ENCODE measurements around the gene CPNE7.

CPNE7 gene

GRCh38 chr16:89621698-89622409, 46.3 kb downstream of the CPNE7 start:
- no peak for ATAC-seq (ENCODE audit: insufficient read depth, low read depth)
- no peak for DNase-seq
- TF ChIP-seq EZH2 (IDR thresholded peaks at IDR 0.05; ENCODE audit: borderline replicate concordance, low read depth, low read length, severe bottlenecking) (no peak), CTCF (IDR thresholded peaks at IDR 0.05; ENCODE audit: borderline replicate concordance, extremely low read depth, low read length, poor library complexity, severe bottlenecking) (no peak)
- Histone ChIP-seq H3K79me2 (ENCODE audit: insufficient read depth, low read length) (no peaks in the 10 kb centered on the region), H3K4me2 (ENCODE audit: insufficient read depth, low read length) (no peak overlapping the region), H3K9me3 (ENCODE audit: insufficient read depth, low read length, severe bottlenecking) (no peaks in the 10 kb centered on the region), H4K20me1 (ENCODE audit: insufficient read depth, low read length) (no peaks in the 10 kb centered on the region), H3K9ac (ENCODE audit: low read depth, low read length) (no peak overlapping the region), H3K4me1 (ENCODE audit: insufficient read depth, low read length) (no peaks in the 10 kb centered on the region; the same call in 1 of the 2 replicates), H3K4me3 (ENCODE audit: low read depth in 1 of 2, low read length in 2 of 2) (no peak overlapping the region), H3K27ac (ENCODE audit: low read length) (no peak overlapping the region), H3K36me3 (ENCODE audit: insufficient read depth, low read length) (no peaks in the 10 kb centered on the region), H3K27me3 (ENCODE audit: insufficient read depth, low read length, poor library complexity) (no peaks in the 10 kb centered on the region), H2AFZ (ENCODE audit: low read depth, low read length) (no peak overlapping the region)

DNA sequence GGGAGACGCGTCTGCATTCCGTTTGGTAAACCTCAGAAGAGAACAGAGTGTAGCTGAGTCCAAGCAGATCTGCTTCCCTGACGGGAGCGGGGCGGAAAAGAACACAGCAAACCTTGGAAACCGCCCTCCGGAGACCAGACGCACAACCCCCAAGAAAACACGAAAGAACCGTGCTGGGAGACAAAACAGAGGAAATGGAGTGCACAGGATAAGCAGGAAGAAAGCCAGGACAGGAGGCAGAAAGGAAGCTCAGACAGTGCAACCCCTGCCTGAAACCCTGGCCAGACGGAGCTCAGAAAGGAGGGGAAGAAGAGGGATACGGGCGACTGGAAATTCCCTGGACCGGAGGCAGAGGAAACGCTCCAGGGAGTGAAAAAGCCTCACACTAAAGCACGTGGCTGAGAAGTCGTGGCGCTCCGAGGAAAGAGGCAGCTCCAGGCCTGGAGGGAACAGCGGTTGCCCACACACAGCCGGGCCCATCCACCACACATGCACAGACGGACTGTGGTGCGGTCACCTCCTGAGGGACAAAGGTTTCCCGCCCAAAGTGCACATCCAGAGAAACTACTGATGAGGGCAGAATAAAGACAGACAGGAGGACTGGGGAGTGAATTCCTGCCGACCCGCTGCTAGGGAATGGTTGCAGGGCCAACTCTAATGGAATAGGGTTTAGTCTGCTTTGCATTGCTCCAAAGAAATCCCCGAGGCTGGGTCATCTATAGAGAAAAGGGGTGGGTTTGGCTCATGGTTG, 48.1 kb downstream of the CPNE7 start:
- Histone ChIP-seq H2AFZ (ENCODE audit: low read depth, low read length) (no peak overlapping the region), H3K79me2 (ENCODE audit: insufficient read depth, low read length) (no peaks in the 10 kb centered on the region), H3K4me2 (ENCODE audit: insufficient read depth, low read length) (no peak overlapping the region), H3K4me1 (ENCODE audit: insufficient read depth, low read length) (no peaks in the 10 kb centered on the region), H3K27me3 (ENCODE audit: insufficient read depth, low read length, poor library complexity) (no peaks in the 10 kb centered on the region), H3K36me3 (ENCODE audit: insufficient read depth, low read length) (no peaks in the 10 kb centered on the region), H3K27ac (ENCODE audit: low read length) (no peak overlapping the region), H4K20me1 (ENCODE audit: insufficient read depth, low read length) (no peaks in the 10 kb centered on the region), H3K9me3 (ENCODE audit: insufficient read depth, low read length, severe bottlenecking) (no peaks in the 10 kb centered on the region), H3K4me3 (ENCODE audit: low read depth in 1 of 2, low read length in 2 of 2) (no peak overlapping the region), H3K9ac (ENCODE audit: low read depth, low read length) (no peak overlapping the region)
- no peak for TF ChIP-seq CTCF (IDR thresholded peaks at IDR 0.05; ENCODE audit: borderline replicate concordance, extremely low read depth, low read length, poor library complexity, severe bottlenecking)
- TF ChIP-seq EZH2 (IDR thresholded peaks at IDR 0.05; ENCODE audit: borderline replicate concordance, low read depth, low read length, severe bottlenecking), result no peak
- DNase-seq (no peak), ATAC-seq (ENCODE audit: insufficient read depth, low read depth) (no peak)

GRCh38 chr16:89624777-89625761, 49.5 kb downstream of the CPNE7 start:
- ATAC-seq (ENCODE audit: insufficient read depth, low read depth) (no peak; the same call in 2 of the 3 replicates), DNase-seq (no peak)
- H3K9ac ChIP-seq (ENCODE audit: low read depth, low read length), result no peak overlapping the region
- H4K20me1 ChIP-seq (ENCODE audit: insufficient read depth, low read length), result no peaks in the 10 kb centered on the region
- no peaks in the 10 kb centered on the region for H3K9me3 ChIP-seq (ENCODE audit: insufficient read depth, low read length, severe bottlenecking)
- no peaks in the 10 kb centered on the region for H3K27me3 ChIP-seq (ENCODE audit: insufficient read depth, low read length, poor library complexity)
- no peak for TF ChIP-seq EZH2 (IDR thresholded peaks at IDR 0.05; ENCODE audit: borderline replicate concordance, low read depth, low read length, severe bottlenecking)
- no peak for TF ChIP-seq CTCF (IDR thresholded peaks at IDR 0.05; ENCODE audit: borderline replicate concordance, extremely low read depth, low read length, poor library complexity, severe bottlenecking)
- no peak overlapping the region for H2AFZ ChIP-seq (ENCODE audit: low read depth, low read length)
- H3K4me2 ChIP-seq (ENCODE audit: insufficient read depth, low read length), result no peak overlapping the region
- no peaks in the 10 kb centered on the region for H3K79me2 ChIP-seq (ENCODE audit: insufficient read depth, low read length)
- no peak overlapping the region for H3K4me3 ChIP-seq (ENCODE audit: low read depth in 1 of 2, low read length in 2 of 2)
- H3K36me3 ChIP-seq (ENCODE audit: insufficient read depth, low read length), result no peaks in the 10 kb centered on the region
- no peak overlapping the region for H3K27ac ChIP-seq (ENCODE audit: low read length)
- H3K4me1 ChIP-seq (ENCODE audit: insufficient read depth, low read length), result no peaks in the 10 kb centered on the region
